NB4 (cell line): Measurements from ENCODE around the gene BRPF3.

ENCODE experiments used
- MYC ChIP-seq: IDR thresholded peaks from 2 replicates; pipeline ENCODE4 v1.6.1; 2011; ENCODE audit warnings: low read depth, low read length
- POLR2A ChIP-seq: IDR thresholded peaks from 2 replicates; pipeline ENCODE4 v1.6.1; 2011; ENCODE audit warnings: mild to moderate bottlenecking; ENCODE audit not compliant: insufficient read length; ENCODE audit errors: extremely low read depth

DNA sequence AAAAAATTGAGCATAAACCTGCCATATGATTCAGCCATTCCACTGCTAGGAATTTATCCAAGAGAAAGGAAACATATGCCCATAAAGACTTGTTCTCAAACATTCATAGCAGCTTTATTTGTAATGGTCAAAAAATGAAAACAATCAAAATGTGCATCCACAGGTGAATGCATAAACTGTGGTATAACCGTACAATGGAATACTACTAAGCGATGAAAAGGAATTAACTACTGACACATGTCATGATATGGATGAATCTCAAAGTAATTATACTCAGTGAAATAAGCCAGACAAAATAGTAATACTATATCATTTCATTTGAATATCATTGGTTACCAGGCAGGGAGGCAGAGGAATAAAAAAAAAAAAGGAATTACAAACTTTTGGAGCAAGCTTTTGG is 25.8 kb upstream of the BRPF3 start:
- no peak for TF ChIP-seq POLR2A
- TF ChIP-seq MYC: no peak
